Skin epidermis (tissue), 12 donors: ENCODE measurements around the gene SELENOI.

Source experiments
- H3K27ac ChIP-seq, 21 experiments: fragments of 200-600 bp; sonication (generic) in 11 of 21; one replicate each; pipeline ENCODE4 v1.5.0; 2020; ENCODE audit warnings: mild to moderate bottlenecking in 3 of 21, inconsistent platforms in 2 of 21, moderate library complexity in 2 of 21
- H3K4me3 ChIP-seq, 7 experiments: fragments of 200-600 bp; sonication (generic) in 2 of 7; one replicate each; pipeline ENCODE4 v1.5.0; 2020; ENCODE audit warnings: inconsistent platforms in 2 of 7, mild to moderate bottlenecking in 2 of 7, moderate library complexity in 1 of 7

SELENOI gene

DNA sequence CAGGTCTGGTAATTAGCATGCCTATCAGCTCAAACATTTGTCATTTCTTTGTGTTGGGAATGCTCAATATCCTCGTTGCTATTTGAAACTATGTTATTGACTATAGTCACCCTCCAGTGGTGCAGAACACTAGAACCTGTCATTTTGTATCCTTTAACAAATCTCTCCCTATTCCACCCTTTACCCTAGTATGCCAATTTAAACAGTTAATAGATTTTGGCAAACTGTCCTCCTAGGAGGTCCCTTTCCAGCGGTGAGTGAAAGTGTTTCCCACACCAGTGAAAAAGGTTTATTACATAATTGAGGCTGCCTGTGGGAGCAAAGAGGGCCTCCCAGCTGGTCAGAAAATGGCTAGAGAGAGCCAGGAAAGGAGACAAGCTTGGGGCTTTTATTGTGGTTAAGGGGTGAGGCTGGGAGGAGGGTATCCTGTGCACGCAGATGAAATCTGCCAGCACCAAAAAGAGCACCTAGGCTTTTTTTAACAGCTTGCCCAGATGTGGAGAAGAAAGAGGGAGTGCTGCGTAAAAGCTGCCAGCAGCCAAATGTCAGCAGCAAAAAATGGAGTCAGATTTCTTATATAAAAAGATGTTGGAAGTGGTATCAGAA lies 53.9 kb downstream of the SELENOI start:
- Histone ChIP-seq H3K4me3 (no peak overlapping the region), H3K27ac (no peak overlapping the region)

DNA sequence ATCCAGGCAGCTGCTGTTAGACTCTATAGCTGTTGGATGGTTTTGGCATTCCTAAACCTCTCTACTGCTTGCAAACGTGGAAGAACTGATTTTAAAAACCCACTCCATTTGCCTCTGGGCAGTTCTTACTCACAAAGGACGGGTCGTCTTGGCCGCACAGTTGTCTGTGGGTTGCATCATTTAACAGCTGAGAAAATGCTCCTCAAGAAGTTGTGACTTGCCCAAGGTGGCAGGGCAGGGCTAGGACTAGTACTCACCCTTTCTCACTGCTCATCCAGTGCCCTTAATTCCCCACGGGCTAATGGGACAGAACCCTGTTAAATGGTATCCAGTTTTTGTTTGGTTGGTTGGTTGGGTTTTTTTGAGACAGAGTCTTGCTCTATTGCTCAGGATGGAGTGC lies 54.8 kb downstream of the SELENOI start:
- Histone ChIP-seq H3K27ac (no peak overlapping the region), H3K4me3 (no peak overlapping the region)

DNA sequence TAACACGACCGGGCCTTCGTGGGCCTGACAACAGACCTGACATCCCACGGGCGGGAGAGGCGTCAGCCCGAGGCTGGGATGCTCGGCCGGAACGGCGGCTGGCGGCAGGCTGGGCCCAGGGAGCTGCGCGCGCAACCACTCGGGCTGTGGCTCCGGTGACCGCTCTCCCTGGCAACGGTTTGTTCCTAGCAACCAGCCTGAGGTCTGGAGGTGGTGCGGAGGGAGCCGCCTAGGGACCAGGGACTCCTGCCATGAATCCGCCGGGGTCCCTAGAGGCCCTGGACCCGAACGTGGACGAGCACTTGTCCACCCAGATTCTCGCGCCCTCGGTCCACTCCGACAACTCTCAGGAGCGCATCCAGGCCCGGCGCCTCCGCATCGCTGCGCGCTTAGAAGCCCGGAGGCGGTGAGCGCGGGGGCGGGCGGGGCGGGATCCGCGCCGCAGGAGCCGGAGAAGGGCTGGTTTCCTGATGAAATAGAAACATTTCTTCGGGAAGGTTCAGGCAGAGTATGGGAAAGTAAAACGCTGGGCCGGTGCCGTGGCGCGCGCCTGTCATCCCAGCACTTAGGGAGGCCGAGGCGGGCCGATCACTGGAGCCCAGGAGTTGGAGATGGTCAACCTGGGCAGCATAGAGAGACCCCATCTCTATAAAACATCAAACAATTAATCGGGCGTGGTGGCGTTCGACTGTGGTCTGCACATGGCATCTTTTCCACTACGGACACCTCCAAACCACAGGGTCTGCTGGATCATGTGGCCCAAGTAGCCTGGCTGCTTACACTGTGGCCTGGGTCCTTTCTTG lies 56.0 kb downstream of the SELENOI start, which contains the start of gene DRC1:
DRC1 (plus strand) TSS at position 182 of the 803 bp plus-strand sequence; CDS start at position 252, 70 bp downstream.
- no peak within 1 kb of the TSS for H3K27ac ChIP-seq
- H3K4me3 ChIP-seq: peak within 1 kb of the TSS in 6 of 7 experiments; percentile 3 to 28 (median 12)

DNA sequence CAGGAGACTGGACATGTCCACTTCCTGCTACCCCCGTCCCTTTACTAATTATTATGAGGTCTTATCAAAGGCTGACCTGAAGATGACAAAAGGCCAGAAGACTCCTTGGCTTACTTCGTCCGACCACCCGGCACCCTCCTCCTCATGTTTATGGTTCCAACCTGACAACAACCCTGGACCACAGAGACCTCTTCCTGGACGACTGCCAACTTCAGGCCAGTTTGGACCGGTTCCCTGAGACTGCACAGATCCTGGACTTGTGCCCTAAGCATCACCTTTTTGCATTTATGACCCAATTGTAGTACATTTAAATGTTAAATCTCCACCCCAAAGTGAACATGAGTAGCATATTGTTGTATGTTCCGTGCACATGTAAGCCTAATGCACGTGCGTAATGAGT lies 61.6 kb downstream of the SELENOI start:
- Histone ChIP-seq H3K4me3 (no peak overlapping the region), H3K27ac (no peak overlapping the region)

DNA sequence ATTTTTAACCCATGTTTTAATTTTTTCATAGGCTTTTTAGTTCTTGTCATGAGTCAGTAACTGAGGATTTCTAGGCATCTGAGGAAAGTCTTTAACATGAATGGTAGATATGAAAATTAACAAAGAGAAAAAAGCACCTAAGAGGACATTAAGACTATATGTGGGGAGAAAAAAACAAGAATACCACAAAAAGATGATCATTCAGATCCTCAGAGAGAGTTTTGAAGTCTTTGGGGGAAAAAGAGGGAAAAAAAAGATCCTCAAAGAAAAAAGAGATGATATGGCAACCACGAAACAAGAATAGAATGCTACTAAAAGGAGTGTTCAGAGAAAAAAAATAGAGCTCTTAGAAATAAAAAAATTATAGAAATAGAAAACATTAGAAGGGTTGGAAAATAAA lies 63.8 kb downstream of the SELENOI start:
- Histone ChIP-seq H3K27ac (no peak overlapping the region), H3K4me3 (no peak overlapping the region)

DNA sequence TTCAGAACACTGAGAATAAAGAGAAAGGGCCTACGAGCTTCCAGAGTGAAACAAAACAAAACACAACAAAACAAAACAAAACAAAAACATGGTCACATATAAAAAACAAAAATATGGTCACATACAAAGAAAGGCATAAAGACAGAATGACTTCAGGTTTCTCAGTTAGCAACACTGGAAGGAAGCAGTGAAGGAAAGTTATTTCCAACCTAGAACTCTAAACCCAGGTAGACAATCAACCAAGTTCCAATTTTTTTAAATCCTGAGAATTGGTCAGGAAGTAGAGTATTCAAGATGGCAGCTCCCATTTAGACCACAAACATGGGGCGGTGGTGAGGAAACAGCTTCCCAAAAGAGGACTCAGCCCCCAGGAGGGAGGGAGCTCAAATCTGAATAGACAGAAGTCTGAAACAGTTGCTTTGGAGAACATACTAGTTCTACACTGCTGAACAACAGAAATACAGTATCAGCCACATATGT lies 64.9 kb downstream of the SELENOI start:
- Histone ChIP-seq H3K4me3 (no peak overlapping the region), H3K27ac (no peak overlapping the region)

DNA sequence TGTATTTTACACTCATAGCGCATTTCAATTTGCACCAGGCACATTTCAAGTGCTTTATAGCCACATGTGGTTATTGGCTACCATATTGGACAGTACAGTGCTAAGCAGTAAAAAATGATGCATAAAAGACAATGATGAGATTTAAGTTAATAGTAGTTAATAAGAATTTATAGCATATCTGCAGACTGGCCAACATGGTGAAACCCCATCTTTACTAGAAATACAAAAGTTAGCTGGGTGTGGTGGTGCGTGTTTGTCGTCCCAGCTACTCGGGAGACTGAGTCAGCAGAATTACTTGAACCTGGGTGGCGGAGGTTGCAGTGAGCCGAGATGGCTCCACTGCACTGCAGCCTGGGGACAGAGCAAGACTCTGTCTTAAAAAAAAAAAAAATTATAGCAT lies 65.5 kb downstream of the SELENOI start:
- Histone ChIP-seq H3K27ac (no peak overlapping the region), H3K4me3 (no peak overlapping the region)

DNA sequence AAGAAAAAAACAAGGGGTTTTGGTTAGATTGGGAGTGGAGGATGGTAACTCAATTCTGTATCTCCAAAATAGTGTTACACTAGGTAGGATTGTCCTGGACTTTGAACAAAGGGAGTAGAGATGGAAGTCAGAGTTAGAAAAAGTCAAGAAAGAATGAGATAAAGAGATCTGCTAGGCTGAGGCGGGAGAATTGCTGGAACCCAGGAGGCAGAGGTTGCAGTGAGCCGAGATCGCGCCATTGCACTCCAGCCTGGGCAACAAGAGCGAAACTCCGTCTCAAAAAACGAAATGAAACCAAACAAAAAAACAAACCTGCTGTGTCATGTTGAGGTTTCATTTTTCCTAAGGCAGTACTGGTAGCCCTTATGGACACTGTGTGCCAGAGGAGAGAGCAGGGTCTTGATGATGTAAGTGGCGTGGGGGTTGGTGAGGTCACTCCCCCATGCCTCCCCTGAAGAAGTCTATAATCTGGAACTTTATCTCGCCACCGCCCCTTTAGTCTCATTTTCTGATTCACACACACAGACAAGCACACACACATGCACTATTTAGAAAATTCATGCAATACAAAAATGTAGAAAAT lies 66.2 kb downstream of the SELENOI start:
- Histone ChIP-seq H3K4me3 (peak overlapping the region in 3 of 7 experiments; percentile 6 to 22 (median 7)), H3K27ac (peak overlapping the region in 4 of 21 experiments; percentile 10 to 59 (median 42))

DNA sequence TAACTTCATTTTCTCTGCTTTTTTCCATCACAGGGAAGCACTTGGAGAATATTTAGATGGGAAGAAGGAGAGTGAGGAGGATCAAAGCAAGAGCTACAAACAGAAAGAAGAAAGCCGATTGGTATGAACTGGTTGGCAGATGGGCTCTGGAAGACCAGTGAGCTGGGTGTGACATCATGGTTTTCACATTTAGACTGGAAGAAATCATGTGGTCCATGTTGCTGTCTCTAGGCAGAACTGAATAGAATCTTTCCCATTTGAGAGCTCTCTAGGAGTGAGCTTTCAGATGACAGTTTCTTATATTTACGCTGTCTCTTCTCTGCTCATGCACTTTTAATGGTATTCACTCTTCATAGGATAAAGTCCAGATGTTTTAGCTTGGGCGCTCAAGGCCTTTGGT lies 68.4 kb downstream of the SELENOI start:
- H3K27ac ChIP-seq: no peak overlapping the region
- H3K4me3 ChIP-seq: no peak overlapping the region

DNA sequence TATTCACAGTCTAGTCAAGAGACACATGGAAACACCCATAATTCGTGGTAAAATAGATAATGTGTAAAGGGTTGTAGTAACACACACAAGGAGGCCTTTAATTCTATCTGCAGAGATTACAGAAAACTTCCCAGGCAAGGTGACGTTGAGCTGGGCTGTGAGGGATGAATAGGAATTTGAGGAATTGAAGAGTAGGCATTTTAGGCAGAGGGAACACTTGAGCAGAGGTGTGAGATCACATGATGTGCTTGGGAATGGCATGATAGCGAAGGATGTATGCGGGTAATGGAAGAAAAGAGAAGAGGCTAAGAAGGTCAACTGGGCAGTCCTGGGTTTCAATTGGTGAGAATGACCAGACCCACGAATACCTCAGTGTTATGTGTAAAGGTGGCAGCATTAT lies 76.0 kb downstream of the SELENOI start:
- Histone ChIP-seq H3K27ac (no peak overlapping the region), H3K4me3 (no peak overlapping the region)

DNA sequence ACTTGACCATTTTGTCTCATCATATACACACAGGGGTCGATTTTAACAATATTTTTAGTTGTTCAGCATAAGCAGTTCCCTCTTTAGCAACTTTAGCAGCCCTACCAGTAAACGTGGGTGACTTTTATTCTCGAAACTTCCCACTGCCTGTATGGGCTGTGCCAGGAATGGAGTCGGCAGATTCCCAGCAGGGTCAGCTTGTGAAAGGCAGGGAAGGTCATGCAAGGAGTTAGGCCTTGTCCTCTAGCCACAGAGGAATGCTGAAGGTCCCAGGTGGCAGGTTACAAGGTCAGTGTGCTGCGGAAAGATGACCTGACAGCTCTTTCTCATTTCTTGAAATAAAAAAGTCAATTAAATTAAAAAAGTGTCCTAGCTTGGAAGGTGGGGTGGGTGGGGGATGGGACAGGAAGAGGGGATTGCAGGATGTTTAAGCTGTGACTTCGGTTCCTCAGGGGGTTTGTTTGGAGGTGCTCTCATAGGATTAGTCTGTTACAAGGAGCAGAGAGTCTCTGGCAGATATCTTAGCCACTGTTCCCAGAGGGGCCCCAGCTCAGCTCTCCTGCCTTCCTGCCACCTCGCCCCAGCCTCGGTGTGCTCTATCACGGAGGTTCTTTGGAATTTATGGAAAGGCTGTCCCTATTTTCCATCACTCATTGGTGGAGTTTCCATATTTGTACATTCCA lies 77.1 kb downstream of the SELENOI start:
- no peak overlapping the region for H3K4me3 ChIP-seq
- H3K27ac ChIP-seq: no peak overlapping the region

DNA sequence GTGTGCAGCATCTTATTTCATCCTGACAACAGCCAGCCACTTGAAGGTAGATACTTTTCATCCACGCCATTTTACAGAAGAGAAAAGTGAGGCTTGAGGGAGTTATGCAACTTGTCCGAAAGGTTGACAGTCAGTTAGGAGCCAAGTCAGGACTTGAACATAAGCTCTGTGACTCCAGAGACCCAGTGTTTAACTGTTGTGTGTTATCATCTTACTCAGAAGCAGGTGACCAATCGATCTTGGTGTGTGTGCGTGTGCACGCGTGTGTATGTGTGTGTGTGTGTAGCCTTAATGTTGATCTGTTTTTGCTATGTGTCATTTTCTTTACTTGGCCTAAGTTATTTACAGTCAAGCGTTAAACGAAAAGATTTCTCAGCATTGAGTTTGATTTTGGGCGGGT lies 77.8 kb downstream of the SELENOI start:
- H3K4me3 ChIP-seq: no peak overlapping the region
- no peak overlapping the region for H3K27ac ChIP-seq

DNA sequence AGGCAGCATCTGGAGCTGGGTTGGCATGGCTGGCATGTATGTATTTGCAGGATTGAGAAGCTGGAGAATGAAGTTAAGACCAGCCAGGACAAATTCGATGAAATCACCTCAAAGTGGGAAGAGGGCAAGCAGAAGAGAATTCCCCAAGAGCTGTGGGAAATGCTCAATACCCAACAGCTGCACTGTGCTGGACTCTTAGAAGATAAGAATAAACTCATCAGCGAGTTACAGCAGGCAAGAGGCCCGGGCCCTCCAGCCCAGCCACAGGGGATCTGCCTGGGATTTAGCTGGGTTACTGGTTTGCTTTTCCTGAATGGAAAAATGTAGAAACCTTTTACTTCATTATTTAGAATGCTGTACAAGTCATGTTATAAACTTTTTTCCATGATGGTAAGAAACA lies 78.3 kb downstream of the SELENOI start:
- Histone ChIP-seq H3K27ac (no peak overlapping the region), H3K4me3 (no peak overlapping the region)

DNA sequence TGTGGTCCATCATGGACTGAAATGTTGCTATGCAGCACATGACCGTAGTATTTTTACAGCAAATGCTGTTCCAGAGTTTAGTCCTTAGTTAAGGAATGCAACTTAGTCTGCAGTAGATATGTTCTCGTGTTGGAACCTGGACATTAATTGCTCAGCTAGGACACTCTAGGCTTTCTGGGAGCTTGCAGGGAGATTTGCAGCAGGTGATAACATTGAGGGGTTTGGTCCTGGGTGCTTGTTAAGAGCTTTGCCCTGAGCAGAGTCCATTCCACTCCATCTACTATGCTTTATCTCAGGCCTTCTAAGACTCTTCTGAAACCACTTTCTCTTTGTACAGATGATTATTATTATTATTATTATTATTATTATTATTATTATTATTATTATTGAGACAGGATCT lies 82.9 kb downstream of the SELENOI start:
- no peak overlapping the region for H3K4me3 ChIP-seq

DNA sequence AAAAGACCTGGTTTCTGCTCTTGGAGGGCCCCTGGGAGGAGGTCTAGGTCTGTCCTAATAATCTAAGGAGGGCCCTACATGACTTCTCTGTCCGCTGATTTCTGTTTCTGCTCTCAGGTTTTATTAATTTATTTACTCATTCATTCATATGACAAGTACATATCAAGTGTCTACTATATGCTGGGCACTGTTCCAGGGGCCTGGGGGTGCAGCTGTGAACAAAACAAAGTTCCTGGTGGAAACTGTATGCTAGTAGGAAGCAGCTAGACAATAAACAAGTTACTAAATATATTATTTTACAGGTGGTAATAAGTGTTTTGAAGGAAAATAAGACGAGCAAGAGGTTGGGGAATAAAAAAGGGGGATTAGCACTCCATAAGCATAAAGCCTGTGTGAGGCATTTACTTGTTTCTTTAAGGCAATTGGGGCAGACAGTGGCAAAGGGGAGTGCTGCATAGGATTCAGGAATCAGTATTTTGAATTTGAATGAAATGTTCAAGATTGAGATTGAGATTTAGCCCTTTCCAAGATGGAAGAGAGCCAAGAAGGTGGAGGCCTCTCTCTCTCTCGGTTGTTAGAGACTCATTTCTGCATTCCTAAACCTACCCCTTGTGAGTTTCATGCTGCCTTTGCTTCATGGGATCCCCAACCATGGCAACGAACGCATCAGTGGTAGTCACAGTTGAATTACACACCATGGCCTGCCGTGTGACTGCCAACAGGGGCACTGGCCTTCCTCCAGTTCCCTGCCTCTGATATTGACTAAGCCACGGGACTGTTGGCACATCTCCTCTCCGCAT lies 84.0 kb downstream of the SELENOI start:
- Histone ChIP-seq H3K4me3 (no peak overlapping the region), H3K27ac (no peak overlapping the region)

More for the DNA sequence above, 82.9 kb downstream of the SELENOI start:
- no peak overlapping the region for H3K27ac ChIP-seq

DNA sequence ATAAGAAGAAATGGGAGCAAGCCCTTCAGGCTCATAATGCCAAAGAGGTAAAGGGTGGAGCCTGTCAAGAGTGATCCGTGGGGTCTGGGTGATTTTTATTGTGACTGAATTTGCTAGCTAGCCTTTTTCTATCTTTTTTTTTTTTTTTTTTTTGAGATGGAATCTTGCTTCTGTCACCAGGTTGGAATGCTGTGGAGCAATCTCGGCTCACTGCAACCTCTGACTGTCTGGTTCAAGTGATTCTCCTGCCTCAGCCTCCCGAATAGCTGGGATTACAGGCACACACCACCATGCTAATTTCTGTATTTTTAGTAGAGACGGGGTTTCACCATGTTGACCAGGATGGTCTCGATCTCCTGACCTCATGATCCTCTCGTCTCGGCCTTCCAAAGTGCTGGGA lies 84.9 kb downstream of the SELENOI start:
- Histone ChIP-seq H3K4me3 (no peak overlapping the region), H3K27ac (no peak overlapping the region)

DNA sequence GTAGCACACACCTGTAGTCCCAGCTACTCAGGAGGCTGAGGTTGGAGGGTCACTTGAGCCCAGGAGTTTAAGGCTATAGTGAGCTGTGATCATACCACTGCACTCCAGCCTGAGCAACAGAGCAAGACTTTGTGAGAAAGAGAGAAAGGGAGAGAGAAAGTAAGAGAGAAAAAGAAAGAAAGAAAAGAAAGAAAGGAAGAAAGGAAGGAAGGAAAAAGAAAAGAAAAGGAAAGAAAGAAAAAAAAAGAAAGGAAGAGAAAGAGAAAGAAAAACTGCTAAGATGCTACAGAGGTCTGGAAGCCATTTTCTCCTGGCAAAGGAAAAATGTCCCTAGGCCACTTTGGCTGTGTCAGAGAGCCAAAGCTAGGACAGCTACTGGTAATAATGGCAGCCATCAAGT lies 86.4 kb downstream of the SELENOI start:
- H3K4me3 ChIP-seq: no peak overlapping the region
- no peak overlapping the region for H3K27ac ChIP-seq

DNA sequence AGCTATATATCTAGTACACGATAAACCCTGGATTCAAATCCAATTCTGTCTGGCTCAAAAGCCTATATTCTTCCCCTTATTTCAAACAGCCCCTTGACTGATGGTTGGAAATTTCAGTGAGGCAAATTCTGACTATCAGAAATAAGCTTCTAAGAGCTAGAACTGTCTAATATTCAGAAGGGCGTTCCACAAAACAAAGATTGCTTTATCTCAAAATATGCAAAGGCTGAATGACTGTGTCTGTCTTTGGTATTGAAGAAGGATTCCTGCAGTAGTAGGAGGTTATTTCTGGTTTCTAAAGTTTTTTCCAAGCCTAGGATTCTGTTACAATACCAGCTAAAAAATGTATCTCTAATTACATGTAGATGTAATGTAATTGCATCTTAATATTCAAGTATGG lies 86.9 kb downstream of the SELENOI start:
- no peak overlapping the region for H3K4me3 ChIP-seq
- no peak overlapping the region for H3K27ac ChIP-seq

DNA sequence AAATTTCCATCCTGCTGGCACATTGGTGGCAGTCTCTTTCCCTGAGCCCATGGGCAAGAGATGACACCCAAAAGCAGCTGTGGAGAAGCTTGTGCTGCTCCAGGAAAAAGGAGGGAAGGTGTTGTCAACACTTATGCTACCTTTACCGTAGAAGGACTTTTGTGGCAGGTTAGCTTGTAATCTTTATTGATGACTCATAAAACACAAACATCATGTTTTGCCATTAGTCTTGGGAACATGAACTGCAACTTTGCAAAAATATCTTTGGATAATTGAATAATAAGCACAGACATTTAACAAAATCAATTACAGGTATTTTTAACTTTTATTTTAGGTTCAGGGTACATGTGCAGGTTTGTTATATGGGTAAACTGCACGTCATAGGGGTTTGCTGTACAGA lies 89.2 kb downstream of the SELENOI start:
- Histone ChIP-seq H3K4me3 (no peak overlapping the region), H3K27ac (no peak overlapping the region)

DNA sequence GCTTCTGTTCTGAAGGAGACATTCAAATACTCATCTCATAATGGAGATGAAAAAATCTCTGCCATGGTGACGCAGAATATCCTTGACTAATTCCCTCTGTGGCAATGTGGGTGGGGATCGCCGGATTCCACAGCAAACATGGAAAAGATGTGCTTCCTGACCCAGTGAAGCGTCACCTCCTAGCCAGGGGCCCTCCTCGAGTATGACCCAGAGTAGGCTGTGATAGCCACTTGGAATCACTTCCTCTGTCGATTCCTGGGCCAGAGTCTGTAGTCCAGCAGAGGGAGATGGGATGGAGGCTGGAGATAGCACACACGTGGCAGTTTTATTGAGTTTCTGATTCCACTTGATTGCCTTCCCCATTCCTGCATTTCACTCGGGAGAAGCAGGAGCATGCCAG lies 92.6 kb downstream of the SELENOI start:
- Histone ChIP-seq H3K4me3 (no peak overlapping the region), H3K27ac (no peak overlapping the region)
